HepG2 (cell line): Measurements from ENCODE around the gene UGP2. TPM values are rescaled to one million over a fixed set of nuclear protein-coding genes. Genes with fewer than 3 reads are reported as not detected.
A peak's percentile ranks its signal among the peaks of the same experiment; 100 is the strongest.

Experiments
- ARNT ChIP-seq: fragments of 450-650 bp; IDR thresholded peaks from 2 replicates; pipeline ENCODE4 v1.6.1; 2017
- CENPX ChIP-seq: sonication (generic); formaldehyde crosslinking; IDR thresholded peaks from 2 replicates; pipeline ENCODE4 v1.9.0; 2021; ENCODE audit warnings: mild to moderate bottlenecking, missing genetic modification reagents, moderate library complexity
- EHMT2 ChIP-seq: fragments of 200-600 bp; sonication (generic); IDR thresholded peaks from 2 replicates; pipeline ENCODE4 v1.7.0; 2017; ENCODE audit warnings: antibody characterized with exemption, low read depth, low read length, borderline replicate concordance
- ETV6 ChIP-seq: sonication (generic); formaldehyde crosslinking; conservative IDR thresholded peaks from 2 replicates; pipeline ENCODE4 v1.4.0; 2020; ENCODE audit warnings: missing genetic modification reagents
- FOXK1 ChIP-seq: sonication (generic); formaldehyde crosslinking; IDR thresholded peaks from 2 replicates; pipeline ENCODE4 v1.4.0; 2020; ENCODE audit warnings: low read depth, missing genetic modification reagents, borderline replicate concordance
- HES4 ChIP-seq: sonication (generic); formaldehyde crosslinking; IDR thresholded peaks from 2 replicates; pipeline ENCODE4 v1.9.0; 2021; ENCODE audit warnings: mild to moderate bottlenecking, missing genetic modification reagents, borderline replicate concordance
- HIVEP1 ChIP-seq: sonication (generic); formaldehyde crosslinking; IDR thresholded peaks from 2 replicates; pipeline ENCODE4 v1.4.0; 2020; ENCODE audit warnings: mild to moderate bottlenecking, missing genetic modification reagents
- HOMEZ ChIP-seq: IDR thresholded peaks from 2 replicates; pipeline ENCODE4 v1.6.1; 2016; ENCODE audit warnings: low read depth
- MBD4 ChIP-seq: IDR thresholded peaks from 2 replicates; pipeline ENCODE4 v1.6.1; 2012; ENCODE audit warnings: low read length, inconsistent platforms, borderline replicate concordance
- MTA1 ChIP-seq: sonication (generic); formaldehyde crosslinking; IDR thresholded peaks from 2 replicates; pipeline ENCODE4 v1.4.0; 2020; ENCODE audit warnings: missing genetic modification reagents, mild to moderate bottlenecking, borderline replicate concordance
- NONO ChIP-seq, 2 experiments: fragments of 450-650 bp in 1 of 2; sonication (generic) in 1 of 2; formaldehyde crosslinking in 1 of 2; IDR thresholded peaks in 1 of 2; conservative IDR thresholded peaks in 1 of 2; 2 replicates each; pipeline versions ENCODE4 v1.6.1 to v1.8.0; 2017 to 2022; ENCODE audit warnings: mild to moderate bottlenecking in 1 of 2, missing genetic modification reagents in 1 of 2, moderate library complexity in 1 of 2
- RAD21 ChIP-seq: fragments of 450-650 bp; formaldehyde crosslinking; IDR thresholded peaks from 2 replicates; pipeline ENCODE4 v1.5.0; 2020; ENCODE audit warnings: mild to moderate bottlenecking
- SALL1 ChIP-seq: sonication (generic); formaldehyde crosslinking; IDR thresholded peaks from 2 replicates; pipeline ENCODE4 v1.8.0; 2022; ENCODE audit warnings: mild to moderate bottlenecking, missing genetic modification reagents
- TBX3 ChIP-seq: fragments of 450-650 bp; IDR thresholded peaks from 2 replicates; pipeline ENCODE4 v1.6.1; 2017; ENCODE audit warnings: antibody characterized with exemption, mild to moderate bottlenecking, inconsistent platforms, borderline replicate concordance
- ZBTB21 ChIP-seq: sonication (generic); formaldehyde crosslinking; IDR thresholded peaks from 2 replicates; pipeline ENCODE4 v1.4.0; 2020; ENCODE audit warnings: missing genetic modification reagents
- ZBTB39 ChIP-seq: sonication (generic); formaldehyde crosslinking; IDR thresholded peaks from 2 replicates; pipeline ENCODE4 v1.5.0; 2020; ENCODE audit warnings: missing genetic modification reagents
- ZBTB42 ChIP-seq: sonication (generic); formaldehyde crosslinking; IDR thresholded peaks from 2 replicates; pipeline ENCODE4 v1.5.0; 2020; ENCODE audit warnings: mild to moderate bottlenecking, missing genetic modification reagents
- ZKSCAN8 ChIP-seq: IDR thresholded peaks from 2 replicates; pipeline ENCODE4 v1.6.1; 2016; ENCODE audit warnings: borderline replicate concordance, missing genetic modification reagents, missing compliant biosample characterization
- ZNF383 ChIP-seq: sonication (generic); formaldehyde crosslinking; IDR thresholded peaks from 2 replicates; pipeline ENCODE4 v1.4.0; 2020; ENCODE audit warnings: missing genetic modification reagents, mild to moderate bottlenecking, borderline replicate concordance
- polyA plus RNA-seq, 8 experiments: library from polyadenylated mRNA; depleted of rRNA in 3 of 8; stranded (reverse) in 7 of 8; unstranded in 1 of 8; fragments of >200 nt; fragmentation: Illumina TruSeq in 4 of 8; extraction: Trizol in 4 of 8; gene quantifications; 2 replicates each; pipeline versions ENCODE4 v1.2.1 to v1.2.3, GENCODE V29; 2011 to 2016; ENCODE audit warnings: low read depth in 4 of 8, missing spikeins in 1 of 8, mixed read lengths in 1 of 8; ENCODE audit not compliant: insufficient read depth in 1 of 8
- total RNA-seq, 5 experiments: library from RNA; depleted of rRNA; stranded (reverse); fragments of >200 nt; fragmentation: Illumina TruSeq; extraction: Trizol; gene quantifications; 2 replicates each; pipeline ENCODE4 v1.2.3, GENCODE V29; 2016; ENCODE audit warnings: low read depth in 1 of 5
- TF ChIP-seq, protein P1 (sequence below): sonication (generic); formaldehyde crosslinking; IDR thresholded peaks from 2 replicates; pipeline ENCODE4 v1.5.1; 2020; ENCODE audit warnings: mild to moderate bottlenecking, missing genetic modification reagents, moderate library complexity

Gene UGP2
- total and polyA plus RNA-seq, 2 of the 13 experiments (the other 11 are each of a cell fraction or from before 2014, with no cell fraction given): 96.0 to 134 TPM

DNA sequence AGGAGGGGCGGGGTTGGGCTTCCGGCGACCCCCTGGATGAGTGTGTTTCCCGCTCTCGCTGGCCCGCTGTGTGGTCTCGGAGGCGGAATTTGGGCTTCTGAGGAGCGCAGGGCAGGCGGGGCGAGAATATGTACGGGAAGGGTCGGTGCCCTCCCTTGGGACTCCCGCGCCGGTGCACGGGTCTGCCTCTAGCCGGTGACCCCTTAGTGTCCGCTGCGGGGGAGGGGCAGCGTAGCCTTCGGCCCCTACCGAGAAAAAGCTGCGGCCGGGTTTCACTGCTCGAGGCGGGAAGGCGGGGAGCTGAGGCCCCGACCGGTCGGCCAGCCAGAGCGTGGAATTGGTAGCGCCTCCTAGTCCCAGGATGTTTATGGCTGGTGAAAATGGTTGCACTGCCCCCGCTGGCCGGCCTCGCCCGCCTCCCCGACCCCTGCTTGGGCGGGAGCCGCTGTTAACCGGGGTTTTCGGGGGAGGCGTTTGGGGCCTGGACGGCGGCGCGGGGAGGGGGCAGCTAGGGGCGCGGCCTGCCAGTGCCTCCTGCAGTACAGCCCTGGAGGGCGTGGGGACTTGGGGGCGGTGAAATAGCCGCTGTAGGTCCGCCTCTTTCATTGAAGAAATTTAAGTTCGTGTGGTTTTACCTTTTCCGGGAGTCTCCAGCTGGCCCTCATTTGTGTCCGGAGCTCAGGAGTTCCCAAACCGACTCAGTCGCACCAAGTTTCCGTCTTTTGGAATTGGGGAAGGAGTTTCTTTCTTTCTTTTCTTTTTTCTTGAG is at the start of gene UGP2 (continued):
- TF ChIP-seq NONO (IDR thresholded peaks at IDR 0.05): no peak
- peak; percentile 89; the same call in 1 of the 2 replicates for TF ChIP-seq NONO (CRISPR knock-in tag; conservative IDR thresholded peaks at IDR 0.05)
- TF ChIP-seq ZBTB39 (CRISPR knock-in tag): no peak
- TF ChIP-seq ZNF383 (CRISPR knock-in tag): no peak; the same call in 1 of the 2 replicates
- no peak; the same call in 1 of the 2 replicates for TF ChIP-seq ZKSCAN8 (CRISPR knock-in tag)
- 0 out of 2 replicates have a peak, but pooled peaks have one; percentile 9 for TF ChIP-seq ZBTB21 (CRISPR knock-in tag)
- TF ChIP-seq ARNT: no peak
- TF ChIP-seq, protein P1, sequence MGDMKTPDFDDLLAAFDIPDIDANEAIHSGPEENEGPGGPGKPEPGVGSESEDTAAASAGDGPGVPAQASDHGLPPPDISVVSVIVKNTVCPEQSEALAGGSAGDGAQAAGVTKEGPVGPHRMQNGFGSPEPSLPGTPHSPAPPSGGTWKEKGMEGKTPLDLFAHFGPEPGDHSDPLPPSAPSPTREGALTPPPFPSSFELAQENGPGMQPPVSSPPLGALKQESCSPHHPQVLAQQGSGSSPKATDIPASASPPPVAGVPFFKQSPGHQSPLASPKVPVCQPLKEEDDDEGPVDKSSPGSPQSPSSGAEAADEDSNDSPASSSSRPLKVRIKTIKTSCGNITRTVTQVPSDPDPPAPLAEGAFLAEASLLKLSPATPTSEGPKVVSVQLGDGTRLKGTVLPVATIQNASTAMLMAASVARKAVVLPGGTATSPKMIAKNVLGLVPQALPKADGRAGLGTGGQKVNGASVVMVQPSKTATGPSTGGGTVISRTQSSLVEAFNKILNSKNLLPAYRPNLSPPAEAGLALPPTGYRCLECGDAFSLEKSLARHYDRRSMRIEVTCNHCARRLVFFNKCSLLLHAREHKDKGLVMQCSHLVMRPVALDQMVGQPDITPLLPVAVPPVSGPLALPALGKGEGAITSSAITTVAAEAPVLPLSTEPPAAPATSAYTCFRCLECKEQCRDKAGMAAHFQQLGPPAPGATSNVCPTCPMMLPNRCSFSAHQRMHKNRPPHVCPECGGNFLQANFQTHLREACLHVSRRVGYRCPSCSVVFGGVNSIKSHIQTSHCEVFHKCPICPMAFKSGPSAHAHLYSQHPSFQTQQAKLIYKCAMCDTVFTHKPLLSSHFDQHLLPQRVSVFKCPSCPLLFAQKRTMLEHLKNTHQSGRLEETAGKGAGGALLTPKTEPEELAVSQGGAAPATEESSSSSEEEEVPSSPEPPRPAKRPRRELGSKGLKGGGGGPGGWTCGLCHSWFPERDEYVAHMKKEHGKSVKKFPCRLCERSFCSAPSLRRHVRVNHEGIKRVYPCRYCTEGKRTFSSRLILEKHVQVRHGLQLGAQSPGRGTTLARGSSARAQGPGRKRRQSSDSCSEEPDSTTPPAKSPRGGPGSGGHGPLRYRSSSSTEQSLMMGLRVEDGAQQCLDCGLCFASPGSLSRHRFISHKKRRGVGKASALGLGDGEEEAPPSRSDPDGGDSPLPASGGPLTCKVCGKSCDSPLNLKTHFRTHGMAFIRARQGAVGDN (CRISPR knock-in tag): peak; percentile 84
- no peak for TF ChIP-seq MBD4
- peak; percentile 50 for TF ChIP-seq RAD21
- no peak for TF ChIP-seq CENPX
- TF ChIP-seq MTA1: peak; percentile 60
- peak; percentile 85 for TF ChIP-seq HOMEZ
- peak; percentile 36; the same call in 1 of the 2 replicates for TF ChIP-seq HIVEP1 (CRISPR knock-in tag)
- no peak for TF ChIP-seq ETV6
- peak; percentile 62; the same call in 1 of the 2 replicates for TF ChIP-seq FOXK1 (CRISPR knock-in tag)
- no peak for TF ChIP-seq EHMT2
- TF ChIP-seq TBX3: no peak
- peak; percentile 85; the same call in 1 of the 2 replicates for TF ChIP-seq HES4 (CRISPR knock-in tag)
- peak; percentile 89 for TF ChIP-seq SALL1
- TF ChIP-seq ZBTB42 (CRISPR knock-in tag): peak; percentile 55; the same call in 1 of the 2 replicates
